Mesodermal cell (in vitro differentiated cells): ENCODE data around the gene PMEL.
"Not testable (repeated sequence)": the region's sequence is repeated elsewhere in the genome, so short reads cannot be mapped to it uniquely, and the experiment has no call there.

Source experiments
- H3K27ac ChIP-seq: 2 replicates; pipeline ENCODE4 v1.7.0; 2013; ENCODE audit warnings: mild to moderate bottlenecking, low read depth, low read length, moderate library complexity; ENCODE audit not compliant: severe bottlenecking
- H3K36me3 ChIP-seq: 2 replicates; pipeline ENCODE4 v1.7.1; 2013; ENCODE audit warnings: mild to moderate bottlenecking, low read length, moderate library complexity; ENCODE audit not compliant: control insufficient read depth, insufficient read depth
- H3K4me1 ChIP-seq: one replicate; pipeline ENCODE4 v1.7.1; 2013; ENCODE audit warnings: mild to moderate bottlenecking, low read length; ENCODE audit not compliant: insufficient read depth, control insufficient read depth, poor library complexity, severe bottlenecking
- H3K4me3 ChIP-seq: 2 replicates; pipeline ENCODE4 v1.7.0; 2013; ENCODE audit warnings: low read length, control low read depth, mild to moderate bottlenecking; ENCODE audit not compliant: insufficient read depth, poor library complexity, severe bottlenecking; ENCODE audit errors: extremely low read depth
- H3K9me3 ChIP-seq: 2 replicates; pipeline ENCODE4 v1.7.1; 2013; ENCODE audit warnings: mild to moderate bottlenecking, low read length, moderate library complexity; ENCODE audit not compliant: control insufficient read depth
- WGBS, 2 experiments: methylation state at CpG; one replicate each; pipeline ENCODE4 v1.1.5; 2013; ENCODE audit warnings: missing lambda C conversion rate in 2 of 2; ENCODE audit not compliant: insufficient coverage in 2 of 2; 5-methylcytosine and 5-hydroxymethylcytosine counted together

The PMEL gene

GRCh38 chr12:55999522-55999921, 33.7 kb upstream of the PMEL start:
- H3K27ac ChIP-seq, H3K4me1 ChIP-seq, H3K9me3 ChIP-seq, H3K4me3 ChIP-seq: not testable (repeated sequence)
- H3K36me3 ChIP-seq, result peaks cover 32% of the 10 kb centered on the region
- 90 to 94% methylated on average over 2 to 3 of the region's 6 CpGs for WGBS, 2 experiments

- H3K4me3 ChIP-seq, result peak overlapping the region; percentile 64
- peaks cover 39% of the 10 kb centered on the region for H3K36me3 ChIP-seq
- H3K4me1 ChIP-seq, result peaks cover 5% of the 10 kb centered on the region
- H3K27ac ChIP-seq, result no peak overlapping the region
- WGBS, 2 experiments, result 2 to 5% methylated on average over 3 to 5 of the region's 5 CpGs
- no peaks in the 10 kb centered on the region for H3K9me3 ChIP-seq
Measured at GRCh38 chr12:55997535-55997859, 31.7 kb upstream of the PMEL start.

DNA sequence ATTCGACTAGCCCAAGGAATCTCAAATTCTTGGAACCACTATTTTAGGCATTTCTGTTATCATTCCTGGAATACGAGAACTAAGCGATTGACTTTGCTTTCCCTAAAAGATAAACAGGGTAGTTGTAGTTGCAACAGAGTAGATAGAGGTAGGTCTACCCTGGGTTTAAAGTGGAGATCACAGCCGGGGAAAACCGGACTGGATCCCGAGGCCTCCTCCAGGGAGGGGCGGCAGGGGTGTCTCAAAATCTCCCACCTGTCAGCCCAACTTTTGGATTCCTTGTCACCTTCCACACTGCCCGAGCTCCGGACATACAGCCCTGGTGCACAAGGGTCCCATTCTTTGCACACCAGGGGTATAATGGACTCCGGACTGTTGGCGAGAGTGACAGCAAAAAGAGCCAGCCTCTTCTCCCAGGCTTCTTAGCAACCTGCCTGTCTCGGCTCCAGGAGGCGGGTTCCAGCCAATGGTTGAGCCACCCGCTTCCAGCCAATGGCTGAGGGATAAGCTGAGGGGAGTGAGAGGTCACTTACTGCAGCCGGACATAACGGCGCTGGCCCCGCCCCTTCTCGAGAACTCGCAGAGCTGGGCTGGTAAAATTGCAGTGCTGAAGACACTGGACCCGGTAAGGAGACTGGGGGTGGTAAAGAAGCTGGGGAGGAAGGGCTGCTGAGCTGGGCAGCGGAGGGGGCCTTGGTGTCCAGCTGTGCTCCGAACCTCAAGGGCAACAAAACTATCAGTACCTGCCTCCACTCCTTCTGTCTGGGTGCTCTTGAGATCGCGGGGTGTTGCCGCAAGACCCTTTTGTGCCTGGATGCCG, 31.1 kb upstream of the PMEL start, which contains the start of gene SUOX:
Gene SUOX, plus strand, starts transcription at position 562 of the 820 bp plus-strand sequence. CDS start 4,946 bp downstream, outside the sequence.
- Histone ChIP-seq H3K4me1 (peaks cover 5% of the 10 kb centered on the region), H3K36me3 (peaks cover 40% of the 10 kb centered on the region), H3K9me3 (no peaks in the 10 kb centered on the region), H3K4me3 (peak within 1 kb of the TSS; percentile 64), H3K27ac (peak within 1 kb of the TSS; percentile 69)
- 7% methylated on average over 18 to 26 of the region's 27 CpGs for WGBS, 2 experiments

DNA sequence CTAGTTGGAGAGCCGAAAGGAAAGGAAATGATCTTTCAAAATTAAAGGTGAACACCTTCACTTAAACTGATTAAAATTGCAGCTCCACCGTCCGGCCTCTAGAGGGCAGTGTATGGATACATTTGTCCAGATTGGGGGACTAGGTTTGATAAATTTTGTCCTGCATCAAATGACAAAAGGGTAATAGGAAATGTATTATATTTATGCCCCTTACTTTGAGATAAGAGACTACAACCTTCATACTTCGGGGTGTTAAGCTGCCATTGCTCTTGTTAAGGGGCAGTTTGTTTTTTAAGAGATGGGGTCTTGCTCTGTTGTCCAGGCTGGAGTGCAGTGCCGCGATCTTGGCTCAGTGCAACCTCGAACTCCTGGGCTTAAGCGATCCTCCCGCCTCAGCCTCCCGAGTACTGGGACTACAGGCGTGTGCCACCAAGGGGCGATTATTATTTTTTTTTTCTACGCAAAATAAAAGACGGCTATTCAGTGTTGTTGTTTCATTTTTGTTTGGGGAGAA, 30.4 kb upstream of the PMEL start:
- 86 to 89% methylated on average over 10 of the region's 14 CpGs for WGBS, 2 experiments
- H3K4me1 ChIP-seq, result peaks cover 5% of the 10 kb centered on the region
- H3K9me3 ChIP-seq, result no peaks in the 10 kb centered on the region
- peaks cover 45% of the 10 kb centered on the region for H3K36me3 ChIP-seq
- H3K4me3 ChIP-seq, result peak overlapping the region; percentile 64
- peak overlapping the region; percentile 4 for H3K27ac ChIP-seq

GRCh38 chr12:55995366-55995765, 29.5 kb upstream of the PMEL start:
- 89 to 97% methylated on average over 6 of the region's 8 CpGs for WGBS, 2 experiments
- Histone ChIP-seq H3K36me3 (peaks cover 50% of the 10 kb centered on the region), H3K9me3 (no peaks in the 10 kb centered on the region), H3K27ac (no peak overlapping the region), H3K4me1 (peaks cover 5% of the 10 kb centered on the region), H3K4me3 (no peak overlapping the region)

- Histone ChIP-seq H3K36me3 (peaks cover 70% of the 10 kb centered on the region), H3K4me1 (peaks cover 5% of the 10 kb centered on the region), H3K27ac (no peak overlapping the region), H3K4me3 (no peak overlapping the region), H3K9me3 (no peaks in the 10 kb centered on the region)
- 80% methylated on average over 1 to 2 of the region's 4 CpGs for WGBS, 2 experiments
Measured at GRCh38 chr12:55993230-55993853, 27.5 kb upstream of the PMEL start.

DNA sequence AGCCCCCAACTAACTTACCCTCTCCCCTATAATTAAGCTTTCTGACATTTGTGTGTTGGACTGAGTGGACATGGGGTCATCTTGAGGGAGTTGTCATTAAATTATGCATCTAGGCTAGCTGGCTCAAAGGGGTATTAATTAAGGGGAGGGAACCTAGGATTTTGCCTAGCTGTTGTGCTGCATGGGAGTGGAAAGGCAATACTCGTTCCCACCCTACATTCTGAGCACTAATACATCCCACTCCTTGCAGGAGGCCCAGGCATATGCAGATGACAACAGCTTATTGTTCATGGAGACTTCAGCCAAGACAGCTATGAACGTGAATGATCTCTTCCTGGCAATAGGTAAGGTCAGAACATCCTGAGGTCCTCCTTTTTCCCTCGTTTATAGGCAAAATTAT, 25.3 kb upstream of the PMEL start:
- Histone ChIP-seq H3K36me3 (peaks cover 92% of the 10 kb centered on the region), H3K27ac (no peak overlapping the region), H3K4me3 (no peak overlapping the region), H3K9me3 (no peaks in the 10 kb centered on the region), H3K4me1 (peaks cover 5% of the 10 kb centered on the region)
- WGBS, 2 experiments, result 93 to 94% methylated on average over 2 to 3 of the region's 3 CpGs

- H3K4me1 ChIP-seq, H3K4me3 ChIP-seq, H3K27ac ChIP-seq, H3K9me3 ChIP-seq: not testable (repeated sequence)
- H3K36me3 ChIP-seq, result peaks cover 97% of the 10 kb centered on the region
- 93 to 100% methylated on average over 6 of the region's 7 CpGs for WGBS, 2 experiments
Measured at GRCh38 chr12:55985976-55986375, 20.1 kb upstream of the PMEL start.

DNA sequence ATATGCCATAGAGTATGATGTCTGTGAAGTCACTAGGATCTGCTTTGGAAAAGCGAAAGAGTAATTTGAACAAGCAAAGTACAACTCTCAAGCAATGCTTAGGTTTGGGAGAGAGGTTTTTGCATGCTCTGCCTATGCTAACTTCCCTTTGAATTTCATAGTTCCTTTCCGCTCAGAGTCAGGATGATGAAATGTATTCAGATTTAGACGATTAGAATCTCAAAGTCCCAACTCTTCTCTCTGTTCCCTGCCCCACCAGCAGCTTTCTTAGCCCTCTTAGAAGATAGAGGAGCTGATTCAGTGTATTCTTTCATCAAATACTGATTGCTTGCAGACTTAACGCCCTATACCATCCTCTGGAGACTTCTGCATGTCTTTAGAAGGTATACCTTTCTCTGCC, 19.5 kb upstream of the PMEL start:
- H3K4me3 ChIP-seq, result no peak overlapping the region
- no peaks in the 10 kb centered on the region for H3K9me3 ChIP-seq
- H3K4me1 ChIP-seq, result no peaks in the 10 kb centered on the region
- WGBS, 2 experiments, result 100% methylated on average over 2 of the region's 4 CpGs; no CpG with 5 or more reads in 1 of the 2 experiments
- H3K36me3 ChIP-seq, result peaks cover 96% of the 10 kb centered on the region
- no peak overlapping the region for H3K27ac ChIP-seq

GRCh38 chr12:55984861-55985260, 19.0 kb upstream of the PMEL start:
- Histone ChIP-seq H3K36me3 (peaks cover 96% of the 10 kb centered on the region), H3K27ac (no peak overlapping the region), H3K4me3 (no peak overlapping the region), H3K9me3 (no peaks in the 10 kb centered on the region), H3K4me1 (no peaks in the 10 kb centered on the region)
- 80 to 84% methylated on average over 1 to 2 of the region's 2 CpGs for WGBS, 2 experiments
